Measurements from ENCODE around the gene SSR1. TPM values are rescaled to one million over a fixed set of nuclear protein-coding genes. Genes with fewer than 3 reads are reported as not detected.
"Not testable (repeated sequence)": the region's sequence is repeated elsewhere in the genome, so short reads cannot be mapped to it uniquely, and the experiment has no call there.

SSR1 gene
- 100 to 1,000 TPM; 125 to 146 (median 143) TPM for polyA plus RNA-seq (ENCODE audit: insufficient read length in 4 of 4)

- peak; percentile 91 to 93 (median 92) for DNase-seq (ENCODE audit: low read depth in 4 of 4, low spot score in 3 of 4)
Observed at GRCh38 chr6:7312616-7313504, at the start of gene SSR1. Gene SSR1, minus strand, starts transcription at chr6:7313199. Its CDS starts 79 bp downstream, at chr6:7313120.

- DNase-seq (ENCODE audit: low read depth in 4 of 4, low spot score in 3 of 4) = not testable (repeated sequence)
Observed at GRCh38 chr6:7351916-7352315, 38.9 kb upstream of the SSR1 start.

- DNase-seq (ENCODE audit: low read depth in 4 of 4, low spot score in 3 of 4) = not testable (repeated sequence)
Observed at GRCh38 chr6:7350591-7350990, 37.6 kb upstream of the SSR1 start.

- not testable (repeated sequence) for DNase-seq (ENCODE audit: low read depth in 4 of 4, low spot score in 3 of 4)
Observed at GRCh38 chr6:7347551-7347997, 34.6 kb upstream of the SSR1 start.

GRCh38 chr6:7344773-7345450 lies 31.9 kb upstream of the SSR1 start:
- not testable (repeated sequence) for DNase-seq (ENCODE audit: low read depth in 4 of 4, low spot score in 3 of 4)

GRCh38 chr6:7343546-7344475 lies 30.8 kb upstream of the SSR1 start:
- DNase-seq (ENCODE audit: low read depth in 4 of 4, low spot score in 3 of 4) = no peak

- DNase-seq (ENCODE audit: low read depth in 4 of 4, low spot score in 3 of 4) = no peak
Observed at GRCh38 chr6:7341989-7342742, 29.2 kb upstream of the SSR1 start.

GRCh38 chr6:7341271-7341670 lies 28.3 kb upstream of the SSR1 start:
- DNase-seq (ENCODE audit: low read depth in 4 of 4, low spot score in 3 of 4) = no peak

- not testable (repeated sequence) for DNase-seq (ENCODE audit: low read depth in 4 of 4, low spot score in 3 of 4)
Observed at GRCh38 chr6:7339007-7339732, 26.2 kb upstream of the SSR1 start.

- DNase-seq (ENCODE audit: low read depth in 4 of 4, low spot score in 3 of 4) = no peak
Observed at GRCh38 chr6:7338031-7338430, 25.0 kb upstream of the SSR1 start.

GRCh38 chr6:7335519-7335918 lies 22.5 kb upstream of the SSR1 start:
- no peak for DNase-seq (ENCODE audit: low read depth in 4 of 4, low spot score in 3 of 4)

GRCh38 chr6:7334685-7335084 lies 21.7 kb upstream of the SSR1 start:
- DNase-seq (ENCODE audit: low read depth in 4 of 4, low spot score in 3 of 4) = no peak

GRCh38 chr6:7332090-7332745 lies 19.2 kb upstream of the SSR1 start:
- no peak for DNase-seq (ENCODE audit: low read depth in 4 of 4, low spot score in 3 of 4)

- no peak for DNase-seq (ENCODE audit: low read depth in 4 of 4, low spot score in 3 of 4)
Observed at GRCh38 chr6:7331452-7331851, 18.5 kb upstream of the SSR1 start.

- DNase-seq (ENCODE audit: low read depth in 4 of 4, low spot score in 3 of 4) = no peak
Observed at GRCh38 chr6:7328243-7328642, 15.2 kb upstream of the SSR1 start.

GRCh38 chr6:7325750-7326149 lies 12.8 kb upstream of the SSR1 start:
- DNase-seq (ENCODE audit: low read depth in 4 of 4, low spot score in 3 of 4) = no peak

GRCh38 chr6:7324520-7324919 lies 11.5 kb upstream of the SSR1 start:
- no peak for DNase-seq (ENCODE audit: low read depth in 4 of 4, low spot score in 3 of 4)

- DNase-seq (ENCODE audit: low read depth in 4 of 4, low spot score in 3 of 4) = no peak
Observed at GRCh38 chr6:7323074-7323473, 10.1 kb upstream of the SSR1 start.

GRCh38 chr6:7321866-7322265 lies 8.9 kb upstream of the SSR1 start:
- DNase-seq (ENCODE audit: low read depth in 4 of 4, low spot score in 3 of 4) = not testable (repeated sequence)

Measured in right renal pelvis (tissue), 4 donors.